H1 (cell line): ENCODE data around the gene GRIA4. TPM values are rescaled to one million over a fixed set of nuclear protein-coding genes. Genes with fewer than 3 reads are reported as not detected.

ENCODE experiments used
- CTCF ChIA-PET: fragments of 300-600 bp; sonication (Branson Sonifier 250); formaldehyde crosslinking; loops from one replicate; lab custom pipeline; 2021; ENCODE audit not compliant: partially characterized antibody; lab: Charles Lee
- POLR2A ChIA-PET: fragments of 300-600 bp; sonication (Branson Sonifier 250); formaldehyde crosslinking; loops from one replicate; lab custom pipeline; 2021; ENCODE audit warnings: inconsistent platforms; ENCODE audit not compliant: partially characterized antibody; lab: Charles Lee
- DNase-seq, 2 experiments: peaks; one replicate each; pipeline versions ENCODE4 v3.0.0 to v3.0.0-alpha.2; 2010 to 2022; ENCODE audit warnings: low spot score in 2 of 2, low read depth in 1 of 2, mixed read lengths in 1 of 2
- FAIRE-seq: peaks from 2 replicates; lab custom pipeline; 2011; peaks lifted over from hg19 to GRCh38; lab: Jason Lieb, UNC
- H2AFZ ChIP-seq: 2 replicates; pipeline ENCODE4 v1.8.1; 2012; ENCODE audit warnings: low read length, inconsistent platforms
- H2AK5ac ChIP-seq: 2 replicates; pipeline ENCODE4 v1.6.1; 2013; ENCODE audit warnings: low read depth, low read length
- H2BK120ac ChIP-seq: replicated peaks from 2 replicates; pipeline ENCODE3; 2013; ENCODE audit warnings: low read depth, low read length, inconsistent platforms
- H2BK12ac ChIP-seq: 2 replicates; pipeline ENCODE4 v1.6.1; 2013; ENCODE audit warnings: low read depth, low read length
- H2BK15ac ChIP-seq: 2 replicates; pipeline ENCODE4 v1.6.1; 2013; ENCODE audit warnings: low read length
- H2BK20ac ChIP-seq: 2 replicates; pipeline ENCODE4 v1.6.1; 2013; ENCODE audit warnings: low read length
- H2BK5ac ChIP-seq: 2 replicates; pipeline ENCODE4 v1.6.1; 2013; ENCODE audit warnings: low read depth, low read length
- H3K14ac ChIP-seq: 2 replicates; pipeline ENCODE4 v1.6.1; 2013; ENCODE audit warnings: inconsistent platforms; ENCODE audit not compliant: insufficient read length
- H3K18ac ChIP-seq: 2 replicates; pipeline ENCODE4 v1.6.1; 2013; ENCODE audit warnings: low read length; ENCODE audit errors: extremely low read depth
- H3K23ac ChIP-seq: 2 replicates; pipeline ENCODE4 v1.6.1; 2013; ENCODE audit warnings: inconsistent platforms; ENCODE audit not compliant: insufficient read length
- H3K23me2 ChIP-seq: 2 replicates; pipeline ENCODE4 v1.6.1; 2013; ENCODE audit warnings: low read depth, low read length
- H3K27ac ChIP-seq: 2 replicates; pipeline ENCODE4 v1.6.1; 2011; ENCODE audit warnings: low read depth, low read length, inconsistent platforms
- H3K27me3 ChIP-seq, 4 experiments: replicated peaks in 1 of 4; 1 replicate in 1 of 4; 2 replicates in 3 of 4; pipeline versions ENCODE4 v1.6.1 to v1.8.1; 2011 to 2013; ENCODE audit warnings: low read length in 3 of 4, mild to moderate bottlenecking in 3 of 4, inconsistent platforms in 2 of 4, mixed read lengths in 2 of 4, moderate library complexity in 1 of 4; ENCODE audit not compliant: control insufficient read depth in 3 of 4, insufficient read depth in 3 of 4; ENCODE audit errors: extremely low read depth in 1 of 4
- H3K36me3 ChIP-seq, 4 experiments: 2 replicates each; pipeline versions ENCODE4 v1.6.1 to v1.8.1; 2011 to 2013; ENCODE audit warnings: mild to moderate bottlenecking in 4 of 4, low read length in 3 of 4, moderate library complexity in 2 of 4, control low read depth in 1 of 4, inconsistent platforms in 1 of 4; ENCODE audit not compliant: insufficient read depth in 4 of 4, control insufficient read depth in 2 of 4
- H3K4ac ChIP-seq: replicated peaks from 2 replicates; pipeline ENCODE3; 2013; ENCODE audit warnings: low read length, low read depth, mixed read lengths, inconsistent platforms; ENCODE audit not compliant: insufficient read length
- H3K4me1 ChIP-seq, 4 experiments: replicated peaks in 1 of 4; 1 replicate in 1 of 4; 2 replicates in 3 of 4; pipeline versions ENCODE4 v1.6.1 to v1.8.1; 2011 to 2013; ENCODE audit warnings: low read length in 3 of 4, inconsistent platforms in 2 of 4, mixed read lengths in 1 of 4; ENCODE audit not compliant: insufficient read depth in 4 of 4, control insufficient read depth in 3 of 4
- H3K4me2 ChIP-seq, 2 experiments: 2 replicates each; pipeline versions ENCODE4 v1.6.1 to v1.8.1; 2011 to 2013; ENCODE audit warnings: low read depth in 2 of 2, low read length in 2 of 2, control low read depth in 1 of 2, inconsistent platforms in 1 of 2, mild to moderate bottlenecking in 1 of 2; ENCODE audit not compliant: insufficient read depth in 1 of 2
- H3K4me3 ChIP-seq, 4 experiments: fragments of 200-600, 300-600 bp in 1 of 4; sonication (generic), shearing (Covaris generic), sonication (Bioruptor Twin) in 1 of 4; 2 replicates each; pipeline versions ENCODE4 v1.5.1 to v1.8.1; 2011 to 2016; ENCODE audit warnings: low read length in 4 of 4, low read depth in 3 of 4, control low read depth in 2 of 4, inconsistent platforms in 2 of 4, mild to moderate bottlenecking in 2 of 4, mixed read lengths in 1 of 4, moderate library complexity in 1 of 4; ENCODE audit not compliant: insufficient read depth in 2 of 4; ENCODE audit errors: extremely low read depth in 1 of 4
- H3K56ac ChIP-seq: replicated peaks from 2 replicates; pipeline ENCODE3; 2013; ENCODE audit warnings: low read depth, mild to moderate bottlenecking, mixed read lengths, low read length, inconsistent platforms; ENCODE audit not compliant: insufficient read length
- H3K79me1 ChIP-seq: 2 replicates; pipeline ENCODE4 v1.6.1; 2013; ENCODE audit warnings: low read depth, low read length, control low read depth
- H3K79me2 ChIP-seq, 2 experiments: 2 replicates each; pipeline versions ENCODE4 v1.6.1 to v1.8.1; 2012 to 2013; ENCODE audit warnings: low read length in 2 of 2, mild to moderate bottlenecking in 2 of 2, inconsistent platforms in 1 of 2; ENCODE audit not compliant: insufficient read depth in 2 of 2, control insufficient read depth in 1 of 2
- H3K9ac ChIP-seq, 4 experiments: replicated peaks in 1 of 4; 1 replicate in 1 of 4; 2 replicates in 3 of 4; pipeline versions ENCODE4 v1.6.1 to v1.8.1; 2011 to 2013; ENCODE audit warnings: low read depth in 3 of 4, low read length in 3 of 4, control low read depth in 2 of 4, mild to moderate bottlenecking in 2 of 4, moderate library complexity in 2 of 4, inconsistent platforms in 1 of 4; ENCODE audit errors: extremely low read depth in 1 of 4
- H3K9me3 ChIP-seq, 2 experiments: 2 replicates each; pipeline versions ENCODE4 v1.6.1 to v1.8.1; 2012 to 2013; ENCODE audit warnings: mild to moderate bottlenecking in 2 of 2, moderate library complexity in 2 of 2, control low read depth in 1 of 2, inconsistent platforms in 1 of 2, low read depth in 1 of 2, low read length in 1 of 2, mixed read lengths in 1 of 2; ENCODE audit not compliant: insufficient read depth in 2 of 2
- H4K20me1 ChIP-seq, 2 experiments: replicated peaks in 1 of 2; 2 replicates each; pipeline versions ENCODE3 to v1.8.1; 2011 to 2013; ENCODE audit warnings: inconsistent platforms in 2 of 2, low read length in 2 of 2, mild to moderate bottlenecking in 1 of 2; ENCODE audit not compliant: insufficient read depth in 2 of 2, control insufficient read depth in 1 of 2
- H4K5ac ChIP-seq: 2 replicates; pipeline ENCODE4 v1.6.1; 2013; ENCODE audit warnings: low read length, low read depth, mixed read lengths, inconsistent platforms; ENCODE audit not compliant: insufficient read length
- H4K8ac ChIP-seq: 2 replicates; pipeline ENCODE4 v1.8.0; 2013; ENCODE audit warnings: mild to moderate bottlenecking, moderate library complexity, low read length, inconsistent platforms; ENCODE audit not compliant: insufficient read depth; ENCODE audit errors: extremely low read depth
- H4K91ac ChIP-seq: replicated peaks from 2 replicates; pipeline ENCODE3; 2013; ENCODE audit warnings: low read length, mixed read lengths, inconsistent platforms; ENCODE audit not compliant: insufficient read length
- ATF2 ChIP-seq: IDR thresholded peaks from 2 replicates; pipeline ENCODE4 v1.6.1; 2012; ENCODE audit warnings: low read length, inconsistent platforms
- POLR2A ChIP-seq, 2 experiments: IDR thresholded peaks; 1 replicate in 1 of 2; 2 replicates in 1 of 2; pipeline ENCODE4 v1.6.1; 2011; ENCODE audit warnings: low read depth in 2 of 2, low read length in 2 of 2, mild to moderate bottlenecking in 2 of 2; ENCODE audit errors: control extremely low read depth in 1 of 2
- WGBS, 2 experiments: shearing (Covaris generic) in 1 of 2; methylation state at CpG; one replicate each; pipeline versions ENCODE4 v1.1.6 to v1.1.7; 2013 to 2015; ENCODE audit warnings: low lambda C conversion rate in 2 of 2, mixed read lengths in 2 of 2, inconsistent platforms in 1 of 2, low coverage in 1 of 2, missing lambda C conversion rate in 1 of 2; ENCODE audit not compliant: insufficient replicate concordance in 2 of 2, insufficient coverage in 1 of 2, insufficient read length in 1 of 2; ENCODE audit errors: extremely low coverage in 1 of 2, missing lambda C conversion rate in 1 of 2; 5-methylcytosine and 5-hydroxymethylcytosine counted together
- polyA plus RNA-seq, 7 experiments: library from polyadenylated mRNA; depleted of rRNA in 3 of 7; stranded (reverse) in 5 of 7; unstranded in 2 of 7; fragments of >200 nt in 5 of 7; fragments of 200-250 nt in 2 of 7; gene quantifications; 1 replicate in 5 of 7; 2 replicates in 1 of 7; 4 replicates in 1 of 7; pipeline versions ENCODE4 v1.2.1 to v1.2.3, GENCODE V29; 2011 to 2013; ENCODE audit warnings: missing spikeins in 2 of 7, mixed read lengths in 2 of 7
- total RNA-seq: library from RNA; stranded (reverse); fragmentation: NEBNext Ultra II Directional; extraction: Animal tissue kit (Norgen Biotek cat#: 25700); gene quantifications from 2 replicates; pipeline ENCODE4 v1.2.1, GENCODE V29; 2021

The GRIA4 gene
- total and polyA plus RNA-seq, 2 of the 8 experiments (the other 6 are each of a cell fraction or from before 2014, with no cell fraction given): 12.5 to 21.8 TPM

- no peak for FAIRE-seq
- 93% methylated on average over 2 of the region's 2 CpGs; no CpG with 5 or more reads in 1 of the 2 experiments for WGBS, 2 experiments
Observed at GRCh38 chr11:105783216-105783615, 173.3 kb downstream of the GRIA4 start.

More at GRCh38 chr11:105783216-105783615, 173.3 kb downstream of the GRIA4 start:
- no peak overlapping the region for H3K56ac ChIP-seq
- no peak overlapping the region for H3K4ac ChIP-seq
- H3K18ac ChIP-seq: no peak overlapping the region
- H4K8ac ChIP-seq: no peak overlapping the region
- POLR2A ChIA-PET: interaction anchor here (1.0 kb wide), 1 partner anchor 11 kb away, joined by 3 read pairs; no protein-coding TSS in a partner anchor
- H3K27ac ChIP-seq: no peak overlapping the region
- no peaks in the 10 kb centered on the region; the same call in 1 of the 2 replicates for H3K23me2 ChIP-seq
- no peaks in the 10 kb centered on the region for H3K9me3 ChIP-seq
- no peak overlapping the region for H3K14ac ChIP-seq
- peaks cover 0 to 4% (median 0%) of the 10 kb centered on the region in 4 experiments; a peak in 2 of 7 replicates for H3K4me1 ChIP-seq
- no peak overlapping the region for H2AK5ac ChIP-seq
- H3K36me3 ChIP-seq: no peaks in the 10 kb centered on the region
- no peak for TF ChIP-seq POLR2A (IDR thresholded peaks at IDR 0.05; ENCODE audit: control extremely low read depth in 1 of 2, low read depth in 2 of 2, low read length in 2 of 2)
- TF ChIP-seq ATF2: no peak
- TF ChIP-seq, all 59 proteins: peak for 0
- H3K4me2 ChIP-seq: no peak overlapping the region
- DNase-seq: no peak
- H2BK20ac ChIP-seq: no peak overlapping the region
- H3K4me3 ChIP-seq: no peak overlapping the region
- H2BK5ac ChIP-seq: no peak overlapping the region
- H4K20me1 ChIP-seq: no peaks in the 10 kb centered on the region
- H4K91ac ChIP-seq: no peak overlapping the region
- H3K27me3 ChIP-seq: no peaks in the 10 kb centered on the region
- no peak overlapping the region for H3K23ac ChIP-seq
- CTCF ChIA-PET: no interaction called here
- no peak overlapping the region for H2BK120ac ChIP-seq
- no peaks in the 10 kb centered on the region for H3K79me2 ChIP-seq
- no peak overlapping the region for H4K5ac ChIP-seq
- no peak overlapping the region for H2BK12ac ChIP-seq
- H2AFZ ChIP-seq: no peak overlapping the region
- no peaks in the 10 kb centered on the region for H3K79me1 ChIP-seq
- H3K9ac ChIP-seq: no peak overlapping the region
- H2BK15ac ChIP-seq: no peak overlapping the region
